ENCODE data around the gene TSR3.

TSR3 gene

DNA sequence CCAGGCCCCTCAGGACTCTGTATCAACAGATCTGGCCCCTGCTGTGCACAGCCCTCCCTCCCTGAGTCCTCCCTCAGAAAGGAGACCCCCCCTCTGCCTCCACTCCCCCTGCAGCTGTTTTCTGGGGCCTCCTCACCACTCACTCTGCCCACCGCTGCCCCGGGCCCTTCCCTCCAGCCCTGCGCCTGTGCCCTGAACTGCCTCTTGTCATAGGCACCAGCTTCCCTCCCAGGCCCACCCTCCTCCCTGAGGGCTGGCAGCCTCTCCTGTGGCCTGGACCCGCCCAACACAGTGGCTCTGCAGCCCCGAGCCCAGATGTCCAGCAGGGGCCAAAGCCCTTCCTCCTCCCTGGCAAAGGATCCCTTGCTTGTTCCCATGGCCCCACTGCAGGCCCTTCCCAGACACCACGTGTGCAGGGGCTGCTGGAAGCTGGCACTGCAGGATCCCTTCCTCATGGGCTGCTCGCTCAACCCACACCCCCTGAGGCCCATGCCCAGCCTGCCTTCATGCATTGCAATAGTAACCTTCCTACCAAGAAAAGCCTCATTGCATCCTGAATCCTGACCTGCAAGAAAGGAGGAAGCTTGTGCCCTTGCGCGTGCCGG is 25.8 kb upstream of the TSR3 start:
- DNase-seq, result no peak

DNA sequence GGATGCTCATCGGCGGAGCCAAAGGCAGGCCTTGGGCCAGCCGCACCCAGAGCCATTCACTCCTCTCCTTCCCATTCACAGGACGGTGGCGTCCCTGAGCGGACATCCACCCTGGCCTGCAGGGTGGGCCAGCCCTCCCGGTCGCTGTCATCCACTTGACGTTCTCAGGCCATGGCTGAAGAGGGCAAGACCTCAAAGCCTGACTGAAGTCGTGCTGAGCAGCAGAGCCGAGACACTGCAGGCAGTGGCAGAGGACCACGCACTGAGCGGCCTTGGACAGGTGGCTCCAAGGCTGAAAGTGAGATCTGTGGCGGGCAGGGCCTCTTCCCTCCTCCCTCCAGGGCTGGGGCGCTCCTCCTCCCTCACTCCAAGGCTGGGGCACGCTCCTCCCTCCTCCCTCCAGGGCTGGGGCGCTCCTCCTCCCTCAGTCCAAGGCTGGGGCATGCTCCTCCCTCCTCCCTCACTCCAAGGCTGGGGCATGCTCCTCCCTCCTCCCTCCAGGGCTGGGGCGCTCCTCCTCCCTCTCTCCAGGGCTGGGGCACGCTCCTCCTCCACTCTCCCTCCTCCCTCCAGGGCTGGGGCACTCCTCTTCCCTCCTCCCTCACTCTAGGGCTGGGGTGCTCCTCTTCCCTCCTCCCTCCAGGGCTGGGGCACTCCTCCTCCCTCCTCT is 24.2 kb upstream of the TSR3 start:
- DNase-seq, result no peak

DNA sequence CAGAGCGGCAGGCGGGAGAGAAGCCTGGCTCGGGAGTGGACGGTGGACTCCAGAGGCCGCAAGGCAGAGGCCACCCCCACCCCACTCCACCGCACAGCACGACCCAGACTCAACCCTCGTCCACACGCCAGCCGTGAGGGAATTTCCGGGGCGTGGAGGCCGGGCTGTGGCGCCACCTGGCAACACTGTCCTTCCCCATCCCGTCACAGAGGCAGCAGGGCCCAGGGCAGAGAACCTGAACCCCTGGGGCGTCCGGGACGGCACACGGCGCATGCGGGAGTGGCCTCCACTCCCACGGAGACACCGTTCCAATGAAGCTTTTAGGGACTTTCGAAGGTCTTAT is 23.6 kb upstream of the TSR3 start:
- no peak for DNase-seq

DNA sequence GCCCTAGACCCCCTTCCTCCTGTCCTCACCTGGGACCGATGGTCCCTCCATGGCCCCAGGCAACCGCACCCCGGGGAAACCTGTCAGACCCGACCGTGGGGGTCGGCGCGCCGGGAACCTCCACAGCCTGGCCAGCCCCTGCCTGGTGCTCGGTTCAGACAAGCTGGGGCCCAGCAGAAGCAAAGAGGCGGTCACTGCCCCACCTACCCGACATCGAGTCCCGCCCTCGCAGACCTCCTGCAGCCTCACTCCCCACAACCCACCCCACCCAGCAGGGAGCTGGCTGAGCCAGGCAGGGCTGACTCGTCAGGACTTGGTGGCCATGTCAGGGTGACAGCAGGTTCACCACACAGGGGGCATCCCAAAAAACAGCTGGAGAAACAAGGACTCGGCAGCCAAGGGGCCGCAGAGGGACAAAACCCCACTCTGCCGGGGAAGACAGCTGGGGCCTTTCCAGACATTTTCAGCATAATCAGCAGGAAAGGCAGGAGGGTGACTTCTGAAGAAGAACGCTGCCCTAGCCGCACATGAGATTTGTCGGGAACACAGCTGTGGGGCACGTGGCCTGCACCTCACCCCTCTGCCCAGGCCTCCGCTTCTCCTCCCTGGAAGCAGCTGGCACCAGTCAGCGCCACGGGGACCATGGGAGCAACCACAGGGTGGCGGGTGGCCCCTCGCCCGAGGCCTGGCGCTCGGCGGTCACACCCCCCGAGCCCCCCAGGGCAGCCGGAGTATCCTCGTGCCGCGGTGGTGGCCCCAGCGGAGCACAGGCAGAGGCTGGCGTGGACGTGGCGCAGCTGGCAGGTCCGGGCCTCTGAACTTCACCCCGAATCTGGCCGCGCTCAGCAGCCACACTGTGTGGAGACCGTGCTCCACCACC is 23.0 kb upstream of the TSR3 start:
- DNase-seq, result no peak

DNA sequence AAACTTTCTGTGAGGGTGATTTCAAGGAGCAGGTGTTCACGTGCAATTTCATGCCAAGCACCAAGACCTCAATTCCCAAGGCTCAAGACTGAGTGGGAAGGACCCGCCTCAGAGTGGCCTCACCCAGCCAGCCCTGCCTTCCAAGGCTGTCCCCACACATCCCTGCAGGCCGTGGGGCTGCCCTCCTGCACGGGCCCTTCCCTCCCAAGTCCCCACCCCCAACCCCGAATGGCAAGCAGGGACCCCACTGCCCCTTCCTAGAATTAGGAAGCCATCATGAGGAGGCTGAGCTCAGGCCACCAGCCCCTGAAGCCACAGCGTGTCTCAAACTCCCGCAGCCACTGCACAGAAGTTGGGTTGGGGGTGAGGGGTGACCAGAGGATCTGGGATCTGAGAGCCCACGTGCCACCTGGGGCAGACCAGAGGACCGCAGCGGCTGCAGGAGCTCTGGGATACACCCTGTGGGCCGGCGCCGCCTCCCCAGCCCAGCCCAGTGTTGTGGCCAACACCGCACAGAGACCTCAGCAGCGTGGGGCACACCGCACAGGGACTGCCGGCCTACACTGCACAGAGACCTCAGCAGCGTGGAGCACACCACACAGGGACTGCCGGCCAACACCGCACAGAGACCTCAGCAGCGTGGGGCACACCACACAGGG is 20.7 kb upstream of the TSR3 start:
- DNase-seq, result no peak

DNA sequence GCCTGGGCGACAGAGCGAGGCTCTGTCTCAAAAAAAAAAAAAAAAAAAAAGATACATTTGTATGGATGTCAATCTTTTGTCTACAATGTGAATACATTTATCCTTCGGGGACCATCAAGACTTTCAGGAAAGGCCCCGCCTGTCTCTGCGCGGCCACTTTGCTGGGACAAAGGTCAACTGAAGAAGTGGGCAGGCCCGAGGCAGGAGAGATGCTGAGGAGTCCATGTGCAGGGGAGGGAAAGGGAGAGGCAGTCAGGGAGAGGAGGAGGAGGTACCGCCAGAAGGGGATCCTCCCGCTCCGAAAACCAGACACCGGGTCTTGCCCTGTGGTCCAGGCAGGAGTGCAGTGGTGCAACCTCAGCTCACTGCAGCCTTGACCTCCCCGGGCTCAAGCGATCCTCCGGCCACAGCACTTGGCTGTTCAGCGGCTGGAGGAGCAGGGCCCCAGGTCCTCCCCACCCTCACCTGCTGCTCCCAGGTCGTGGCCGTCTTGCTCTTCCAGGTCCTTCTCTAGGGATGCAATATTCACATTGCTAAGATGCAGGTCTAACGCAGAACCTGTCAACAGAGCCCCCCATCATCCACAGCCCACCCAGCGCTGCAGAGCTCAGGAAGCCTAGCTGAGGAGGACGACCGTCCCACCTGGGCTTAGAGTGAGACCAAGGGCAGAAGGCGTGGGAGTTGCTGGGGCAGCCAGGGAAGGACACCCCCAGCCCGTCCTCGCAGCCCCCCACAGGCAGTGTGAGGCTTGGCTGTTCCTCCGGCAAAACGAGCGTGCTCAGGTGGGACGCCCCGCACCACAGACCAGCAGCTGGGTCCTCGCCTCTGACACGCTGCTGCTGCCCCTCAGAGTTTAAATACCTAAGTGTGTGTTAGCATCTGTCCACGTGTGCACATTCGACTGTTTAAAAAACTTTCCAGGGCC is 19.6 kb upstream of the TSR3 start:
- no peak for DNase-seq

DNA sequence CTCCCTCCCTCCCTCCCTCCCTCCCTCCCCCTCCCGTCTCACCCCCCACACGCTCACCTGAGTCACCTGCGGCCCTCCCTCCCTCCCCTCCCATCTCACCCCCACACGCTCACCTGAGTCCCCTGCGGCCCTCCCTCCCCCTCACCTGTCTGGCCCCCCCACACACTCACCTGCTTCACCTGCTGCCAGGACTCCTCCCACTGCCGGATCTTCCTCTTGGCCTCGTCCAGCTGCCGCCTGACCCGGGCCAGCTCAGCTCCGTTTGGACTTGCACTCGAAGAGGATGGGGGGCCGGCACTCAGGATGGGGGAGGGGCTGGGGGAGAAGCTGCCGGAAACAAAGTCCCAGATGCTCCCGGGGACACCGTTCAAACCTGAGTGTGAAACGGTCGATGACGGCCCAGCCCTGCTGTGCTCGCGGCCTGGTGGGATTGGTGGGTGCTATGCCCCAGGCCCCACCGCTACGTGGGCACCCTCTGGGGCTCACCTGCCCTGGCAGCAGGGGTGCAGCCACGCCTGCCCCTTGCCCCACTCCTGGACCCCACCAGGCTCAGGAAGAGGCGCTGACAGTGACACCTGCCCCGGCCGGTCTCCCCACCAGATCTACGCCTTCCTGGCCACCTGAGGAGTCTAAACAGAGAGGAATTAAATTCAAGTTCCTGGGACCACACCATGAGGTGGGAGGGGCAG is 16.0 kb upstream of the TSR3 start:
- DNase-seq, result no peak

DNA sequence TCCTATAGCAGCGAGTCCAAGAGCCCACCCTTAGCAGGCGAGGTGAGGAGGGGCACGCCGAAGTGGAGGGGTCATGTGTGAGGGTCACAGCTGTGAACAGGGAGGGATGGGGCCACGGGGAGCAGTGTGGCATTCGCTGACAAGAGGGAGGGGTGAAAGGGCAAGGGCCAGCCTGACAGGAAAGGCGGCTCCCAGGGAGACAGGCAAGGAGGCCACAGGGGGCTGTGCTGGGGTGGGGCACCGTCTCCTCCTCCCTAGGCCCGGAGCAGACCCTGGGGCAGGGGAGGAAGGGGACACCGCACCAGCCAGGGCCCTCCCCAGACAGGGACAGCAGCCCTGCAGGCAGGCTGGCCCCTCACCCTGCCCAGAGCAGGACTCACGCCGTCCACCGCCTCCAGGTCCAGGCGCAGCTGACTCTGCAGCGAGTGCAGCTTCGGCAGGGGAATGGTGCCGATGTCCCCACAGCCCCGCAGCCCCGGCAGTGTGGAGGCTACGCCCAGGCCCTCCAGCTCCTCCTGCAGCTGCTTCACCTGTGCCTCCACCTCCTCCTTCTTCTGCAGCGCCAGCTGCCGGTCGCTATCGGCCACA is 15.1 kb upstream of the TSR3 start:
- DNase-seq, result no peak

DNA sequence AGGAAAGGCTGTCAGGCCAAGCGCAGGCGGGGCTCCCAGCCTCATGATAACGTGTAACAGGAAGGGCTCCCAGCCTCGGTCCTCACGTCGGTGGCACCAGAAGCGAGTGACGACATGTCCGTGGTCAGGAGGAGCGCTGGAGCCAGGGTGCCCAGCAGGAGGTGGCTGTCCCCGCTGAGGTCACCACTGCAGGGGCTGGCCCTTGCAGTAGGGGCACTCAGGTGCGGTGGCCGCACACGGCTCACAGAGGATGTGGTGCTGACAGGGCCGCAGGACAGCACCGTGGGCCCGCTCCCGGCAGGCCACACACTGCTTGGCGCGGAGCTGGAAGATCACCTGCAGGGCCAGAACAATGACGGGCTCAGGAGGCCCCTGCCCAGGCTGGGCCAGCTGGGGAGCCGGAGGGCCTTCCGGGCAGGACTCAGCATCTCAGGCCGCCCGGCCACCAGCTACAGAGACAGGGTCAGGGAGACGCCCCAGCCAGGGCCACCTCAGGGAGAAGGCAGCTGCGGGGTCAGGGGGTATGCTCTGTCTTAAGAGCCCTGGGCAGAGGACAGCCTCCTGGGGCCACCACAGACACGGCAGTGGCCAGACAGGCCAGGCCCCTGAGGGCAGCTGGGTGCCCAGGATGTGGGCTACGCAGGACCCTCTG is 14.5 kb upstream of the TSR3 start:
- no peak for DNase-seq

DNA sequence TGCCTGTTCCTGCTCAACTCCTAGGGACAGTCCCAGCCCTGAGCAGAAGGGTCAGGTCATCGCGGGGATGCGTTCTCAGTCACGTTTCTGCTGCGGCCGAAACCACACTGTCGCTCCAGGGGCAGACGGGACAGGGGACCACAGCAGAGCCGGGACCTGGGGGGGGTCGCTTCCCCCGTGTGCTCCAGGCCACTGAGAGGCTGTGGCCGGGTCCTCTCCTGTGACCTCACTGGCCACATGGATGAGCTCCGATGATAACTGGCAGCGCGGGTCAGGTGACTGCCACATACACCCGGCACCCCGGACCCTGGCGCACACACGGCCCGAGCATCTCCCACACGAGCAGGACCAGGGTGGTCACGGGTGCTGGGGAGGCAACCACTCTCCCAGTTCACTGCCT is 12.8 kb upstream of the TSR3 start:
- no peak for DNase-seq

DNA sequence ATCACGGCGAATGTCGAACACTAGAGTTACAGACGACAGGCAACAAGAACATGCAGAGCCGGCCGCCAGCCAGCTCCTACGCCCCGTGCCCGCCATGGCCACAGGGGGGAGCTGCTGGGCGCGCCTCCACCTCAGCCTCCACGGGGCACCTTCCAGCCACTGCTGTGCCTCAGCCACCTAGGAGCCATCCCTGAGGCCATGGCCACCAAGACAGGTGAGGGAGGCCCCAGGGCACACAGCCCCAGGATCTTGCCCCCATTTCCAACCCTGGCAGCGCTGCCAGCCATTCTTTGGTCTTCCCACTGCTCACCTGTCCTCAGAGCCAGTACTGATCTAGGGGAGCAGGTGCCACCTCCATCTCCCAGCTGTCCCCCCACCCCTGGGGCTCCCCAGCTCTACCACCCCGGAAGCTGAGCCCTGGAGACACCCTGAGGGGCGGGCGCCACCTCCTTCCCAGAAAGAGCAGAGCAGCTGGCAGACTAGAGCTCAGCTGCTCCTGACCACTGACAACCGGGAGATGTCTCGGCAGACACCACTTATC is 11.9 kb upstream of the TSR3 start:
- peak; percentile 76 for DNase-seq

DNA sequence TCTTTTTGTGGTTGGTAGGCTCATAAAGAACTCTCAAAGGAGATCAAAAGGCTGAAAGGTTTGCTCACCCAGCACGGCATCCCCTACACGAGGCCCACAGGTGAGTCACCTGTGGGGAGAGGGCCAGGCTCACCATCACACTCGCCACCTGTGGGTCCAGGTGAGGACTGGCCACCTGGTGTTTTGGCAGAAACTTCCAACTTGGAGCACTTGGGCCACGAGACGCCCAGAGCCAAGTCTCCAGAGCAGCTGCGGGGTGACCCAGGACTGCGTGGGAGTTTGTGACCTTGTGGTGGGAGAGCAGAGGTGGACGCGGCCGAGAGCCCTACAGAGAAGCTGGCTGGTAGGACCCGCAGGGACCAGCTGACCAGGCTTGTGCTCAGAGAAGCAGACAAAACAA is 11.1 kb upstream of the TSR3 start:
- DNase-seq, result no peak

DNA sequence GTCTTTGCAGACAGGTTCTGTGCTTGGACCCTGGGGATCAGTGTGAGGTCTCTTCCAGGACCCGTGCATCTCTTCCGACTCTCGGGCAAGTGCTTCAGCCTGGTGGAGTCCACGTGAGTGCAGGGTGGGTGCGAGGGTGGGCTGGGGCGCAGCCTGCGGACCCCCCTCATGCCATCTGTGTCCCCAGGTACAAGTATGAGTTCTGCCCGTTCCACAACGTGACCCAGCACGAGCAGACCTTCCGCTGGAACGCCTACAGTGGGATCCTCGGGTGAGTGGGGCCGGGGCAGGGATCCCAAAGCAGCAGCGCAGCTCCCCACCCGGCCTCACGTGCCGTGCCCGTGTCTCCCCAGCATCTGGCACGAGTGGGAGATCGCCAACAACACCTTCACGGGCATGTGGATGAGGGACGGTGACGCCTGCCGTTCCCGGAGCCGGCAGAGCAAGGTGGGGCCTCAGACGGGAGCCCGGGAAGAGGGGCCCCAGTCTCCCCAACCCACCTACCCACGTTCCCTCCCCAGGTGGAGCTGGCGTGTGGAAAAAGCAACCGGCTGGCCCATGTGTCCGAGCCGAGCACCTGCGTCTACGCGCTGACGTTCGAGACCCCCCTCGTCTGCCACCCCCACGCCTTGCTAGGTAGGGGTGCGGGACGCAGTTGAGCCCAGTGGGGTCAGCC is 10.1 kb upstream of the TSR3 start:
- DNase-seq, result no peak

DNA sequence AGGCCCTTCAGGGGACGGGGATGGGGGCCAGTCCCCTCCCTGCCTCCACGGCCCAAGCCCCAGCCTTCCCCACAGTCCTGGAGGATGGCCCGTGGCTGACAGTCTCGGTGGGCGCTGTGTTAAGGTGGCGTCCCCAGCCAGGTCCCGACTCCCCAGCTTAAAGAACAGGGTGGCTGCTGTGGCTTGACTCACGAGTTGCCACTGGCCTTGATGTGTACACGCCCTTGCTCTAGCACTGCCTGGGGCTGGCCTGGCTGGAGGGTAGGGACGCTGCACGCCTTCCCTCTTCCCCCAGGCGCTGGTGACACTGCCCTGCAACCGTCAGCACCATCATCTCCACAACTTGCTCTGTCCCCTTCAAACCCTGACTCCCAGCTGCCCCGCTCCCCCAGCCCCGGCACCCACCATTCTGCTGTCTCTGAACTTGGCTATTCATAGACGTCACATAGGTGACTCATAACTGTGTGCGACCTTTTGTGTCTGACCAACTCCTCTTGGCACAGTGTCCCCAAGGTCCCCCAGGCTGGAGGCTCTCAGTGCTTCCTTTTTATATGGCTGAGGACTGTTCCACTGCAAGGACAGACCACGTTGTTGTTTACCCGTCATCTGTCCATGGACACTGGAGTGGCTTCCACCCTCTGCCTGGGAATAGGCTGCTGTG is 6.4 kb upstream of the TSR3 start:
- DNase-seq, result no peak

DNA sequence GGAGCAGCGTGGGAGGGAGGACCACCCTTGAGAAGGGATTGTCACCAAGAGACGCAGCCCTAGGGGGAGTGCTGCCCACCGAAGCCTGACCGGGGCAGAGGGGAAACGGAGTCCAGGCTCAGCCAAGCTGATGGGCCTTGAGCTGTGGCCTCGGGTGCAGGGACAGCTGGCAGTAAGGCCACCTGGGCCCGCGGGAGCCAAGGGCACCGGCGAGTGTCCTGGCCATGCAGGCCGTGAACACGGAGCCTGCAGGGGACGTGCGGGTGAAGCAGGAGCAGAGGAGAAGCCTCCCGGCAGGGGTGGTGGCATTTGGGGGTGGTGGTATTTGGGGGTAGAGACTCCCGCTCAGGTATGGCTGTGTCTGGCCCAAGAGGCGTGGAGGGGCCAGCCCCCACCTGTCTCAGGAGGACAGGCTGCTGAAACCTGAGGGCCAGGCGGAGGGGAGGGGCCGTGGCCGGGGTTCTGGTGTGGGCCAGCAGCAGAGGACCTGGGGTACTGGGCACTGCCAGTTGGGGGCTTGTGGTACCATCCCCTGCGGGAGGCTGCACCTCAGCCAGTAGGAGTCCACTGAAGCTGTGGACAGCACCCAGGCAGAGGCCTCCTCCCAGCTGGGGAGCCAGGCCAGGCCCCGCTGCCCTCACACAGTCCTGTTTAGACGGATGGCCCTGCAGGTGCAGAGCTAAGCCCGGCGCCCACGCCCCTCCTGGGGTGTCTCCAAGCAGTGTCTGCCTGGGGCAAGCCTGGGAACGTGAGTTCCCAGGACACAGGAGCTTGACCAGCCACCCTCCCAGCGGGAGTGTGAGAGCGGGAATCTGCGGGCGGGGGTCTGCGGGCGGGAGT is 4.6 kb upstream of the TSR3 start:
- no peak for DNase-seq

DNA sequence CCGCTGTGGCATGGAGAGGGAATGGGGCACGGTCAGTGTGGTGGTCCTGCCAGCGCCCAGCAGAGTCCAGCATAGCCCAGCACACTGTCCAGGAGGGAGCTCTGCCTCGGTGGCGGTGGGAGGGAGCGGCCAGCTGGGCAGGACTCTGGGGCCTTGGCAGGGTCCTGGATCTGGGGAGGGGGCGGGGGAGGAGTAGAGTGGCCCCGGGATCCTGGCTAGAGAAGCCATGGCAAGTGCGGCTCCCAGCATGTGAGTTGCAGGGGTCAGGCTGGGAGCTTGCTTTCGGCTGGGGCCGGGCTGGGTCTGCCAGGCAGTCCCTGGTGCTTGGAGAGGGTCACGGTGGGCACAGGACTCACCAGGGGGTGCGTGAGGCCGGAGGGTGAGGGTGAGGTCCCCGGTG is 3.9 kb upstream of the TSR3 start:
- no peak for DNase-seq

DNA sequence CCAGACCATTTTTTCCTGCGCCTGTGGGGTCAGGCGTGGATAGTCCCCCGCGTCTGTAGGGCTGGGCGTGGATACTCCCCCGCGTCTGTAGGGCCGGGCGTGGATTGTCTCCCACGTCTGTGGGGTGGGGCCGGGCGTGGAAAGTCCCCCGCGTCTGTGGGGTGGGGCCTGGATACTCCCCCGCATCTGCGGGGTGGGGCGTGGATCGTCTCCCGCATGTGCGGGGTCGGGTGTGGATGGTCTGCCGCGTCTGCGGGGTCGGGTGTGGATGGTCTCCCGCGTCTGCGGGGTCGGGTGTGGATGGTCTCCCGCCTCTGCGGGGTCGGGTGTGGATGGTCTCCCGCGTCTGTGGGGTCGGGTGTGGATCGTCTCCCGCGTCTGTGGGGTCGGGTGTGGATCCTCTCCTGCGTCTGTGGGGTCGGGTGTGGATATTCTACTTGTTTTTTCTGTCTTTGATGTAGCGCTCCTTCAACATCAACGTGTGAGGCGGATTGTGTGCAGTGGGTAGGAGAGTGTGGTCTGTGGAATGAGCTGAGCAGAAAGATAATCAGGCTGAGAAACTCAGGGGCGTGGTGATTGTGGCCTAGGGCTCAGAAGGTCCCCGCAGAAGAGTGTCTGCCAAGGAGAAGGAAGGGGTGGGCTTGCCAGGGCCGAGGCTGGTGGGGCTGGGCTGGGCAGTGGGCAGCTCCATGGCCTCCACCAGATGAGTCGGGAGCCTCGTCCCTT is 3.3 kb upstream of the TSR3 start:
- no peak for DNase-seq

DNA sequence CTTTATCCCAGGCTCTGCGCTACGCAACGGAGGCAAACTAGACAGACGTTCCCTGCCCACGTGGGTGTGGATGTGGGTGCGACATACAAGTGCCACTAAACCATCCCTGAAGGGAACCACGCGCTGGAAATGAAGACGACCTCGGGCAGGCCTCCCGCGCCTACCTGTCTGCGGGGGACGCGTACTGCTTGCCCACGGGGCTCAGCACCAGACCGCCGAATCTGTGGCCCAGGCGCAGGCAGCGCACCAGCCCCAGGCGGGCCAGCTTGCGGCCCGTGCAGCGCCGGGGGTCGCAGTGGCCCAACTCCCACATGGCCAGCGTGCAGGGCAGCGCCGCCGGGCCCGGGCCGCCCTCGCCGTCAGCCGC is 480 bp downstream of the TSR3 start:
- DNase-seq, result peak; percentile 42
